BE2C (cell line): ENCODE measurements around the gene MRNIP.

Experiments used
- DNase-seq: peaks from one replicate; pipeline ENCODE4 v3.0.0-alpha.2; 2020
- H3K27me3 ChIP-seq: fragments of 250-450 bp; sonication (Bioruptor Pico); 2 replicates; pipeline ENCODE4 v1.5.1; 2020; ENCODE audit warnings: mild to moderate bottlenecking
- H3K36me3 ChIP-seq: fragments of 250-450 bp; sonication (Bioruptor Pico); 2 replicates; pipeline ENCODE4 v1.5.1; 2020; ENCODE audit warnings: mild to moderate bottlenecking
- H3K4me1 ChIP-seq: fragments of 250-450 bp; sonication (Bioruptor Pico); 2 replicates; pipeline ENCODE4 v1.5.1; 2020
- H3K4me3 ChIP-seq: 2 replicates; pipeline ENCODE4 v1.5.1; 2011; ENCODE audit warnings: low read depth, low read length
- H3K9me3 ChIP-seq: fragments of 250-450 bp; sonication (Bioruptor Pico); 2 replicates; pipeline ENCODE4 v1.5.1; 2020
- CTCF ChIP-seq: IDR thresholded peaks from 2 replicates; pipeline ENCODE4 v1.5.1; 2012; ENCODE audit warnings: mild to moderate bottlenecking, low read depth, low read length

MRNIP gene

GRCh38 chr5:179795863-179796833 is 62.5 kb downstream of the MRNIP start:
- DNase-seq = peak; percentile 87
- H3K4me3 ChIP-seq = peak overlapping the region; percentile 63
- peak; percentile 41 for TF ChIP-seq CTCF
- H3K4me1 ChIP-seq = no peaks in the 10 kb centered on the region
- H3K27me3 ChIP-seq = no peaks in the 10 kb centered on the region
- peaks cover 9% of the 10 kb centered on the region for H3K36me3 ChIP-seq
- no peaks in the 10 kb centered on the region for H3K9me3 ChIP-seq

- H3K9me3 ChIP-seq = no peaks in the 10 kb centered on the region
- H3K27me3 ChIP-seq = no peaks in the 10 kb centered on the region
- H3K4me3 ChIP-seq = peak overlapping the region; percentile 63
- no peak for TF ChIP-seq CTCF
- DNase-seq = no peak
- no peaks in the 10 kb centered on the region for H3K4me1 ChIP-seq
- H3K36me3 ChIP-seq = peaks cover 9% of the 10 kb centered on the region
These were observed 63.4 kb downstream of the MRNIP start for GRCh38 chr5:179795049-179795862.

- DNase-seq = no peak
- H3K4me3 ChIP-seq = no peak overlapping the region
- no peaks in the 10 kb centered on the region for H3K9me3 ChIP-seq
- no peaks in the 10 kb centered on the region for H3K27me3 ChIP-seq
- peaks cover 9% of the 10 kb centered on the region for H3K36me3 ChIP-seq
- H3K4me1 ChIP-seq = no peaks in the 10 kb centered on the region
- no peak for TF ChIP-seq CTCF
These were observed 64.0 kb downstream of the MRNIP start for GRCh38 chr5:179794575-179794974.

GRCh38 chr5:179794171-179794570 is 64.4 kb downstream of the MRNIP start:
- Histone ChIP-seq H3K36me3 (peaks cover 7% of the 10 kb centered on the region), H3K4me3 (no peak overlapping the region), H3K27me3 (no peaks in the 10 kb centered on the region), H3K4me1 (no peaks in the 10 kb centered on the region), H3K9me3 (no peaks in the 10 kb centered on the region)
- DNase-seq = no peak
- TF ChIP-seq CTCF = no peak

GRCh38 chr5:179793468-179794139 is 65.0 kb downstream of the MRNIP start, which contains the start of gene LTC4S:
Gene LTC4S (plus strand): TSS chr5:179793986. CDS start chr5:179794081, 95 bp downstream.
- Histone ChIP-seq H3K27me3 (no peaks in the 10 kb centered on the region), H3K36me3 (peaks cover under 1% of the 10 kb centered on the region), H3K4me3 (no peak within 1 kb of the TSS), H3K9me3 (no peaks in the 10 kb centered on the region), H3K4me1 (no peaks in the 10 kb centered on the region)
- no peak for DNase-seq
- no peak for TF ChIP-seq CTCF
